ENCODE measurements around the gene FHL5.

DNA sequence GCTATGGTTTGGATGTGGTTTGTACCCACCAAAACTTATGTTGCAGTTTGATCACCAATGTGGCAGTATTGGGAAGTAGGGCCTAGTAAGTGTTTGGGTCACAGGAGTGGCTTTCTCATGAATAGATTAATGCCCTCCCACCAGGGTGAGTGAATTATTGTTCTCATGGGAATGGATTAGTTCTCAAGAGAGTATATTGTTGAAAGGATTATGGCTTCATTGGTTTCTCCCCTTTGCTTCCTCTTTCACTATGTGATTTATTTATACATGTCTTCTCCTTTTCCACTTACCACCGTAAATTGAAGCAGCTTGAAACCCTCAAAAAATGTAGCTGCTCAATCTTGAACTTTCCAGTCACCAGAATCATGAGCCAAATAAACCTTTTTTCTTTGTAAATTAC is 30.5 kb upstream of the FHL5 start:
- TF ChIP-seq CTCF (conservative IDR thresholded peaks at IDR 0.05; ENCODE audit: low read depth in 2 of 2) (no peak), EZH2 (IDR thresholded peaks at IDR 0.05; ENCODE audit: low read depth, unreplicated experiment) (no peak)
- TF ChIP-seq, protein P1, sequence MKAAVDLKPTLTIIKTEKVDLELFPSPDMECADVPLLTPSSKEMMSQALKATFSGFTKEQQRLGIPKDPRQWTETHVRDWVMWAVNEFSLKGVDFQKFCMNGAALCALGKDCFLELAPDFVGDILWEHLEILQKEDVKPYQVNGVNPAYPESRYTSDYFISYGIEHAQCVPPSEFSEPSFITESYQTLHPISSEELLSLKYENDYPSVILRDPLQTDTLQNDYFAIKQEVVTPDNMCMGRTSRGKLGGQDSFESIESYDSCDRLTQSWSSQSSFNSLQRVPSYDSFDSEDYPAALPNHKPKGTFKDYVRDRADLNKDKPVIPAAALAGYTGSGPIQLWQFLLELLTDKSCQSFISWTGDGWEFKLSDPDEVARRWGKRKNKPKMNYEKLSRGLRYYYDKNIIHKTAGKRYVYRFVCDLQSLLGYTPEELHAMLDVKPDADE (IDR thresholded peaks at IDR 0.05), result no peak

All from GM23338 (cell line).